Upper lobe of right lung (tissue), 1 donor: Measurements from ENCODE around the gene KIAA1217. TPM values are rescaled to one million over a fixed set of nuclear protein-coding genes. Genes with fewer than 3 reads are reported as not detected.

ENCODE experiments used
- ATAC-seq: fragments of 200-7000 bp; cut with Tn5 transposase; one replicate; pipeline ENCODE4 v1.9.1; 2020; ENCODE audit warnings: mild to moderate bottlenecking, moderate library complexity
- DNase-seq: peaks from one replicate; pipeline ENCODE4 v3.0.0-alpha.2; 2020
- H3K27ac ChIP-seq: fragments of 200-600 bp; one replicate; pipeline ENCODE4 v1.8.0; 2022
- H3K27me3 ChIP-seq: fragments of 200-600 bp; one replicate; pipeline ENCODE4 v1.8.0; 2022; ENCODE audit warnings: mild to moderate bottlenecking
- H3K36me3 ChIP-seq: fragments of 200-600 bp; one replicate; pipeline ENCODE4 v1.8.0; 2022
- H3K4me1 ChIP-seq: fragments of 200-600 bp; one replicate; pipeline ENCODE4 v1.8.0; 2022
- H3K4me3 ChIP-seq: fragments of 200-600 bp; one replicate; pipeline ENCODE4 v1.8.0; 2022; ENCODE audit warnings: mild to moderate bottlenecking
- H3K9me3 ChIP-seq: fragments of 200-600 bp; one replicate; pipeline ENCODE4 v1.8.0; 2022
- intact Hi-C: fragments of 100-400 bp; cut with DNase I; formaldehyde crosslinking; loops from one replicate; pipeline ENCODE4 v1.11.0; 2022
- total RNA-seq: library from RNA; stranded (reverse); fragmentation: NEBNext Ultra II Directional; extraction: Animal tissue kit (Norgen Biotek cat#: 25700); gene quantifications from one replicate; pipeline ENCODE4 v1.2.1, GENCODE V29; 2021
- TF ChIP-seq, protein P1 (sequence below): fragments of 200-600 bp; IDR thresholded peaks from one replicate; pipeline ENCODE4 v1.8.0; 2022; ENCODE audit warnings: antibody characterized with exemption
- donor health status: DM: no; HTN: yes; CAD: no; lungs with severe emphysema.

KIAA1217 gene
- total RNA-seq, 1 donor from 2014 or later: 23.5 TPM

DNA sequence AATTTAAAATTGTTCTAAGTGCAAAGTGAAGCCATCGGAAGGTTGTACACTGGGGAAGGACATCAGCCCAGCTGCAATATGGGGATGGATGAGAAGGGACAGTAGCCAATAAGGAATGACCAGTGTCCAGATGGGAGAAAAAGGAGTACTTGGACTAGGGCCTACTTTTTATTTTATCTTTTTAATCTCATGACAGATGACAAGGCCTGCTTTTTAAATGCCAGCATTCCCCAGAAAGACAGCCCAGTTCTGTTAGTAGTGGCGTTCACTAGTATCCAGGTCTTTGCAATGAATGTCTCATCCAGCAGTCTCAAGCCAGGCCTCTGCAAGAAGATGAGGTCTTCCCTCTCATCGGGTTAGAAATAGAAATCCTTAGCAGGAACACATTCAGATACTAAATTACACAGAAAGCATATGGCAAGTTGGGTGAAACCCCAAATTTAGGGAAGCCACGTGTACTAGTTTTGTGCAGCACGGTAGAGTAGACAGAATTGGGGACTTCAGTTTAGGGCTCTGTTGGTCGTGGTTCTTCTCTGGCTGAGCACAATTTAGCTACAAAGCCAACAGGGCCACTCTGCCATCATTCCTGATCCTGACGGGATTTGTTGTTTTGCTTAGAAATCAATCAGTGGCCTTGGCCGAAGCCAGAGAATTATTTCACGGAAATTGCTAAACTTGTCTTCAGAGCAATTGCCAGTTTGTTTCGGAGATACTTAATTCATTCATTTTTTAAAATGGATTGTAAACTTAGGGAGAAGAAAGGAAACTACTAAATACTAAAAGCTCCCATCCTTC lies 286.9 kb downstream of the KIAA1217 start:
- TF ChIP-seq, protein P1, sequence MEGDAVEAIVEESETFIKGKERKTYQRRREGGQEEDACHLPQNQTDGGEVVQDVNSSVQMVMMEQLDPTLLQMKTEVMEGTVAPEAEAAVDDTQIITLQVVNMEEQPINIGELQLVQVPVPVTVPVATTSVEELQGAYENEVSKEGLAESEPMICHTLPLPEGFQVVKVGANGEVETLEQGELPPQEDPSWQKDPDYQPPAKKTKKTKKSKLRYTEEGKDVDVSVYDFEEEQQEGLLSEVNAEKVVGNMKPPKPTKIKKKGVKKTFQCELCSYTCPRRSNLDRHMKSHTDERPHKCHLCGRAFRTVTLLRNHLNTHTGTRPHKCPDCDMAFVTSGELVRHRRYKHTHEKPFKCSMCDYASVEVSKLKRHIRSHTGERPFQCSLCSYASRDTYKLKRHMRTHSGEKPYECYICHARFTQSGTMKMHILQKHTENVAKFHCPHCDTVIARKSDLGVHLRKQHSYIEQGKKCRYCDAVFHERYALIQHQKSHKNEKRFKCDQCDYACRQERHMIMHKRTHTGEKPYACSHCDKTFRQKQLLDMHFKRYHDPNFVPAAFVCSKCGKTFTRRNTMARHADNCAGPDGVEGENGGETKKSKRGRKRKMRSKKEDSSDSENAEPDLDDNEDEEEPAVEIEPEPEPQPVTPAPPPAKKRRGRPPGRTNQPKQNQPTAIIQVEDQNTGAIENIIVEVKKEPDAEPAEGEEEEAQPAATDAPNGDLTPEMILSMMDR: no peak
- H3K27me3 ChIP-seq: no peaks in the 10 kb centered on the region
- ATAC-seq (no peak), DNase-seq (no peak)
- no peaks in the 10 kb centered on the region for H3K9me3 ChIP-seq
- intact Hi-C loops: no loop called here
- H3K27ac ChIP-seq: no peak overlapping the region
- H3K4me3 ChIP-seq: no peak overlapping the region
- H3K36me3 ChIP-seq: no peaks in the 10 kb centered on the region
- H3K4me1 ChIP-seq: no peaks in the 10 kb centered on the region

DNA sequence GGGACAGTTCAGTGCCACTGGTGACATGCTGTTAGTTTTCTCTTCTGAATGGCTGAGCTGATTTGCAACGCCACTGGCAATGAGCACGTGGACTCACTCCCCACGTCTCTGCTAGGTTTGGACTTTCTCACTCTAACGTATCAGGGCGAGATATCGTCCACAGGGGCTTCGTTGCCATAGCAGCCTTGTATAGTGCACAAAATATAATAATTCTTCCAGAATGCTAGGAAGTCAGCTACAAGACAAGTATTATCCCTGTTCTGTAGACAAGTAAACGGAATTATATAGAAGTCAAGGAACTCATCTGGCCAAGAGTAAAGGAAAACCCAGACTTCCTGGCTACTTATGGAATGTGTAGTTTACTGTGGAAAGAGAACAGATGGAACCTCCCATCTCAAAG lies 288.0 kb downstream of the KIAA1217 start:
- intact Hi-C loops: no loop called here
- DNase-seq (no peak), ATAC-seq (no peak)
- Histone ChIP-seq H3K9me3 (no peaks in the 10 kb centered on the region), H3K36me3 (no peaks in the 10 kb centered on the region), H3K27ac (no peak overlapping the region), H3K4me3 (no peak overlapping the region), H3K27me3 (no peaks in the 10 kb centered on the region), H3K4me1 (no peaks in the 10 kb centered on the region)
- TF ChIP-seq, protein P1: no peak

- Histone ChIP-seq H3K4me1 (no peaks in the 10 kb centered on the region), H3K4me3 (no peak overlapping the region), H3K27me3 (no peaks in the 10 kb centered on the region), H3K36me3 (no peaks in the 10 kb centered on the region), H3K27ac (no peak overlapping the region), H3K9me3 (no peaks in the 10 kb centered on the region)
- no peak for ATAC-seq
- TF ChIP-seq, protein P1: no peak
- DNase-seq: no peak
- intact Hi-C loops: no loop called here
Observed at GRCh38 chr10:24501056-24501711, 292.2 kb downstream of the KIAA1217 start.

GRCh38 chr10:24502006-24502405 lies 293.1 kb downstream of the KIAA1217 start:
- TF ChIP-seq, protein P1: no peak
- Histone ChIP-seq H3K27ac (no peak overlapping the region), H3K36me3 (no peaks in the 10 kb centered on the region), H3K27me3 (no peaks in the 10 kb centered on the region), H3K9me3 (no peaks in the 10 kb centered on the region), H3K4me1 (no peaks in the 10 kb centered on the region), H3K4me3 (no peak overlapping the region)
- ATAC-seq (no peak), DNase-seq (no peak)
- intact Hi-C loops: no loop called here

- H3K27ac ChIP-seq: no peak overlapping the region
- DNase-seq (no peak), ATAC-seq (no peak)
- TF ChIP-seq, protein P1: no peak
- no peaks in the 10 kb centered on the region for H3K36me3 ChIP-seq
- intact Hi-C loops: no loop called here
- no peak overlapping the region for H3K4me3 ChIP-seq
- H3K27me3 ChIP-seq: no peaks in the 10 kb centered on the region
- H3K9me3 ChIP-seq: no peaks in the 10 kb centered on the region
- no peaks in the 10 kb centered on the region for H3K4me1 ChIP-seq
Observed at GRCh38 chr10:24502801-24503460, 294.0 kb downstream of the KIAA1217 start.
